ENCODE measurements around the gene CFAP45.
A peak's percentile ranks its signal among the peaks of the same experiment; 100 is the strongest.

CFAP45 gene

GRCh38 chr1:159917533-159918351 is 17.8 kb upstream of the CFAP45 start:
- peaks cover 4 to 56% (median 43%) of the 10 kb centered on the region in 5 donors for H3K36me3 ChIP-seq (ENCODE audit: control insufficient read depth in 5 of 5, insufficient read depth in 5 of 5, low read length in 5 of 5)
- no peak overlapping the region for H3K4me3 ChIP-seq (ENCODE audit: low read depth in 1 of 5, low read length in 5 of 5)
- peak overlapping the region; percentile 11 for H3K27ac ChIP-seq (ENCODE audit: low read depth, low read length)
- H3K27me3 ChIP-seq (ENCODE audit: control insufficient read depth in 5 of 5, insufficient read depth in 4 of 5, low read length in 5 of 5), result no peaks in the 10 kb centered on the region
- H3K4me1 ChIP-seq (ENCODE audit: control insufficient read depth in 5 of 5, insufficient read depth in 5 of 5, low read length in 5 of 5), result peaks cover 11 to 58% (median 50%) of the 10 kb centered on the region in 5 donors
- no peak overlapping the region for H3K9ac ChIP-seq (ENCODE audit: low read length in 5 of 5)
- no peaks in the 10 kb centered on the region for H3K9me3 ChIP-seq (ENCODE audit: control insufficient read depth in 5 of 5, low read length in 5 of 5)

GRCh38 chr1:159916242-159917051 is 16.5 kb upstream of the CFAP45 start:
- Histone ChIP-seq H3K36me3 (ENCODE audit: control insufficient read depth in 5 of 5, insufficient read depth in 5 of 5, low read length in 5 of 5) (peaks cover 4 to 54% (median 43%) of the 10 kb centered on the region in 5 donors), H3K4me3 (ENCODE audit: low read depth in 1 of 5, low read length in 5 of 5) (no peak overlapping the region), H3K9me3 (ENCODE audit: control insufficient read depth in 5 of 5, low read length in 5 of 5) (no peaks in the 10 kb centered on the region), H3K9ac (ENCODE audit: low read length in 5 of 5) (peak overlapping the region in 1 of 5 donors; percentile 27), H3K4me1 (ENCODE audit: control insufficient read depth in 5 of 5, insufficient read depth in 5 of 5, low read length in 5 of 5) (peaks cover 6 to 54% (median 45%) of the 10 kb centered on the region in 5 donors), H3K27ac (ENCODE audit: low read depth, low read length) (no peak overlapping the region), H3K27me3 (ENCODE audit: control insufficient read depth in 5 of 5, insufficient read depth in 4 of 5, low read length in 5 of 5) (no peaks in the 10 kb centered on the region)

- Histone ChIP-seq H3K9ac (ENCODE audit: low read length in 5 of 5) (peak overlapping the region in 1 of 5 donors; percentile 27), H3K9me3 (ENCODE audit: control insufficient read depth in 5 of 5, low read length in 5 of 5) (no peaks in the 10 kb centered on the region), H3K36me3 (ENCODE audit: control insufficient read depth in 5 of 5, insufficient read depth in 5 of 5, low read length in 5 of 5) (peaks cover 2 to 52% (median 42%) of the 10 kb centered on the region in 5 donors), H3K4me3 (ENCODE audit: low read depth in 1 of 5, low read length in 5 of 5) (no peak overlapping the region), H3K27ac (ENCODE audit: low read depth, low read length) (no peak overlapping the region), H3K27me3 (ENCODE audit: control insufficient read depth in 5 of 5, insufficient read depth in 4 of 5, low read length in 5 of 5) (no peaks in the 10 kb centered on the region), H3K4me1 (ENCODE audit: control insufficient read depth in 5 of 5, insufficient read depth in 5 of 5, low read length in 5 of 5) (peaks cover 6 to 52% (median 45%) of the 10 kb centered on the region in 5 donors)
Observed at GRCh38 chr1:159915571-159916241, 15.7 kb upstream of the CFAP45 start.

GRCh38 chr1:159914252-159915018 is 14.5 kb upstream of the CFAP45 start:
- H3K9ac ChIP-seq (ENCODE audit: low read length in 5 of 5), result no peak overlapping the region
- no peak overlapping the region for H3K4me3 ChIP-seq (ENCODE audit: low read depth in 1 of 5, low read length in 5 of 5)
- no peak overlapping the region for H3K27ac ChIP-seq (ENCODE audit: low read depth, low read length)
- H3K27me3 ChIP-seq (ENCODE audit: control insufficient read depth in 5 of 5, insufficient read depth in 4 of 5, low read length in 5 of 5), result no peaks in the 10 kb centered on the region
- peaks cover 2 to 49% (median 42%) of the 10 kb centered on the region in 5 donors for H3K4me1 ChIP-seq (ENCODE audit: control insufficient read depth in 5 of 5, insufficient read depth in 5 of 5, low read length in 5 of 5)
- peaks cover 0 to 39% (median 29%) of the 10 kb centered on the region in 5 donors for H3K36me3 ChIP-seq (ENCODE audit: control insufficient read depth in 5 of 5, insufficient read depth in 5 of 5, low read length in 5 of 5)
- no peaks in the 10 kb centered on the region for H3K9me3 ChIP-seq (ENCODE audit: control insufficient read depth in 5 of 5, low read length in 5 of 5)

- no peak overlapping the region for H3K27ac ChIP-seq (ENCODE audit: low read depth, low read length)
- peaks cover 0 to 31% (median 21%) of the 10 kb centered on the region in 5 donors for H3K36me3 ChIP-seq (ENCODE audit: control insufficient read depth in 5 of 5, insufficient read depth in 5 of 5, low read length in 5 of 5)
- H3K9ac ChIP-seq (ENCODE audit: low read length in 5 of 5), result no peak overlapping the region
- H3K4me1 ChIP-seq (ENCODE audit: control insufficient read depth in 5 of 5, insufficient read depth in 5 of 5, low read length in 5 of 5), result peaks cover 2 to 44% (median 37%) of the 10 kb centered on the region in 5 donors
- H3K9me3 ChIP-seq (ENCODE audit: control insufficient read depth in 5 of 5, low read length in 5 of 5), result no peaks in the 10 kb centered on the region
- no peak overlapping the region for H3K4me3 ChIP-seq (ENCODE audit: low read depth in 1 of 5, low read length in 5 of 5)
- H3K27me3 ChIP-seq (ENCODE audit: control insufficient read depth in 5 of 5, insufficient read depth in 4 of 5, low read length in 5 of 5), result no peaks in the 10 kb centered on the region
Observed at GRCh38 chr1:159913451-159914192, 13.7 kb upstream of the CFAP45 start.

- H3K36me3 ChIP-seq (ENCODE audit: control insufficient read depth in 5 of 5, insufficient read depth in 5 of 5, low read length in 5 of 5), result peaks cover 0 to 13% (median 4%) of the 10 kb centered on the region in 5 donors
Observed at GRCh38 chr1:159911326-159912070, 11.5 kb upstream of the CFAP45 start.

GRCh38 chr1:159908031-159908940 is 8.3 kb upstream of the CFAP45 start:
- Histone ChIP-seq H3K4me1 (ENCODE audit: control insufficient read depth in 5 of 5, insufficient read depth in 5 of 5, low read length in 5 of 5) (peaks cover 0 to 24% (median 21%) of the 10 kb centered on the region in 5 donors), H3K27ac (ENCODE audit: low read depth, low read length) (no peak overlapping the region), H3K36me3 (ENCODE audit: control insufficient read depth in 5 of 5, insufficient read depth in 5 of 5, low read length in 5 of 5) (no peaks in the 10 kb centered on the region), H3K4me3 (ENCODE audit: low read depth in 1 of 5, low read length in 5 of 5) (no peak overlapping the region), H3K9ac (ENCODE audit: low read length in 5 of 5) (no peak overlapping the region), H3K9me3 (ENCODE audit: control insufficient read depth in 5 of 5, low read length in 5 of 5) (no peaks in the 10 kb centered on the region), H3K27me3 (ENCODE audit: control insufficient read depth in 5 of 5, insufficient read depth in 4 of 5, low read length in 5 of 5) (no peaks in the 10 kb centered on the region)

More at GRCh38 chr1:159911326-159912070, 11.5 kb upstream of the CFAP45 start:
- Histone ChIP-seq H3K27ac (ENCODE audit: low read depth, low read length) (no peak overlapping the region), H3K27me3 (ENCODE audit: control insufficient read depth in 5 of 5, insufficient read depth in 4 of 5, low read length in 5 of 5) (no peaks in the 10 kb centered on the region), H3K9ac (ENCODE audit: low read length in 5 of 5) (no peak overlapping the region), H3K9me3 (ENCODE audit: control insufficient read depth in 5 of 5, low read length in 5 of 5) (no peaks in the 10 kb centered on the region), H3K4me3 (ENCODE audit: low read depth in 1 of 5, low read length in 5 of 5) (no peak overlapping the region), H3K4me1 (ENCODE audit: control insufficient read depth in 5 of 5, insufficient read depth in 5 of 5, low read length in 5 of 5) (peaks cover 0 to 29% (median 25%) of the 10 kb centered on the region in 5 donors)

GRCh38 chr1:159906960-159907359 is 7.0 kb upstream of the CFAP45 start:
- Histone ChIP-seq H3K36me3 (ENCODE audit: control insufficient read depth in 5 of 5, insufficient read depth in 5 of 5, low read length in 5 of 5) (no peaks in the 10 kb centered on the region), H3K27ac (ENCODE audit: low read depth, low read length) (no peak overlapping the region), H3K9me3 (ENCODE audit: control insufficient read depth in 5 of 5, low read length in 5 of 5) (no peaks in the 10 kb centered on the region), H3K9ac (ENCODE audit: low read length in 5 of 5) (no peak overlapping the region), H3K27me3 (ENCODE audit: control insufficient read depth in 5 of 5, insufficient read depth in 4 of 5, low read length in 5 of 5) (no peaks in the 10 kb centered on the region), H3K4me3 (ENCODE audit: low read depth in 1 of 5, low read length in 5 of 5) (no peak overlapping the region), H3K4me1 (ENCODE audit: control insufficient read depth in 5 of 5, insufficient read depth in 5 of 5, low read length in 5 of 5) (peaks cover 0 to 21% (median 16%) of the 10 kb centered on the region in 5 donors)
